NCI-H82 treated with DMSO at 0.1 percent for 48 hours (cell line): Measurements from ENCODE around the gene NUP54.

Source experiments
- DNase-seq: peaks from one replicate; lab custom pipeline; 2025; ENCODE audit not compliant: unreplicated experiment; lab: John Stamatoyannopoulos, UW

NUP54 gene, protein sequence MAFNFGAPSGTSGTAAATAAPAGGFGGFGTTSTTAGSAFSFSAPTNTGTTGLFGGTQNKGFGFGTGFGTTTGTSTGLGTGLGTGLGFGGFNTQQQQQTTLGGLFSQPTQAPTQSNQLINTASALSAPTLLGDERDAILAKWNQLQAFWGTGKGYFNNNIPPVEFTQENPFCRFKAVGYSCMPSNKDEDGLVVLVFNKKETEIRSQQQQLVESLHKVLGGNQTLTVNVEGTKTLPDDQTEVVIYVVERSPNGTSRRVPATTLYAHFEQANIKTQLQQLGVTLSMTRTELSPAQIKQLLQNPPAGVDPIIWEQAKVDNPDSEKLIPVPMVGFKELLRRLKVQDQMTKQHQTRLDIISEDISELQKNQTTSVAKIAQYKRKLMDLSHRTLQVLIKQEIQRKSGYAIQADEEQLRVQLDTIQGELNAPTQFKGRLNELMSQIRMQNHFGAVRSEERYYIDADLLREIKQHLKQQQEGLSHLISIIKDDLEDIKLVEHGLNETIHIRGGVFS

DNA sequence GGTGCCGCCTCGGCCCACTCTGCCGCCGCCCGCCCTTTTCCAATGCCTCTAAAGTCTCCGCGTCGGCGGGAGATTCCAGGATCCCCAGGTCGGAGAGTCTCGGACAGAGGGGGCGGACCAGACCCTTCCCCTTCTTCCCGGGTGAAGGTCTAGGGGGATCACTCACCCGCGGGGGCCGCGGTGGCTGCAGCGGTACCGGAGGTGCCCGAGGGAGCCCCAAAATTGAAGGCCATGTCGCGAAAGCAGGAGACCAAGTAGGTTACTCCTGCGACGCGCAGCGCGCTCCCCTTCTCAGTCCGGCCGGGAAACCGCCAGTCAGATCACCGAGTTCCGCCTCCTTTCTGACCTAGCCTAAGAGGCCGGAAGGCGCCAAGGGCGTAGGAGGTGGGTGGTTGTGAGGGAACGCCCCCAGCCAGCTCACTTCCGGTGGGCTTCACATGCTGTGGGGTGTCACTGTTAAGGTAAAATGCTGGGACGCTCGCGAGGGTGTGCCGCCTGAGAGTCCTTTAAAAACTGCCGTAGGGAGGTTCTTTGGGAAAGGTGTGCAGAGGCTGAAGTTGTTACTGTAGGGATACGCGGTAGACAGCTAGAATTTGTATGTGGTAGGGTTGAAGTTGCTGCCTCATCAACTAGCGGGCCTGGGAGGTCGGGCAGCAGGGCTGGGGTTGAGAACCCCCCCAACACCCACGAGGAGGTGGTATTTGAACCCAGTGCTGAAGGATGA lies at the start of gene NUP54:
TSS of gene NUP54 (minus strand) at position 256 of the 724 bp plus-strand sequence. CDS start at position 233, 23 bp downstream.
- DNase-seq: peak; percentile 79

DNA sequence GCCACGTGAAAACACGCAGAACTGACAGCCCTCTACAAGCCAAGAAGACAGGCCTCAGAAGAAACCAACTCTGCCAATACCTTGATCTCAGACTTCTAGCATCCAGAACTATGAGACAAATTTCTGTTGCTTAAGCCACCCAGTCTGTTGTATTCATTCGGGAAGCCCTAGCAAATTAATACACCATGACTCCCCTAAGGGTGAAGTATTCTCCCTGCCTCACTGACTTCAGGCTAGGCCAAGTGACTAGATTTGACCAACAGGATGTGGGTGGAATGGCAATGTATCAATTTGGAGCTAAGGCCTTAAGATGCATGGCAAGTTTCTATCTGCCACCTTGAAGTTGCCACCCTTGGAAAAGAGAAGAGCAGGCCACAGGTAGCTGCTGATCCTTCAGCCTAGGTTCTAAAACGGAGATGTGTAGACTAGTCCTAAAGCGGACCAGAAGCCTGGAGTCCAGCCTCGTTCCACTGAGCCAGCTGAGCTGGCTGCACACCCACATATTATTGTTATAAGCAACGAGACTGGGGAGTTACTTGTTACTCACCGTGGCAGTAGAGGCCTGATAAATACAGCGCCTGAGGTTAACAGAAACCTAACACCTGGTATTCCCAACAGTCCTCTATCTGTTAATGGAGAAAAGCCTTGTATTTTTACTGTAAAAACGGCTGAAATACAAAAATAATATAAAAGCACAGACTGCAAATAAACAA lies 49.0 kb upstream of the NUP54 start:
- no peak for DNase-seq

DNA sequence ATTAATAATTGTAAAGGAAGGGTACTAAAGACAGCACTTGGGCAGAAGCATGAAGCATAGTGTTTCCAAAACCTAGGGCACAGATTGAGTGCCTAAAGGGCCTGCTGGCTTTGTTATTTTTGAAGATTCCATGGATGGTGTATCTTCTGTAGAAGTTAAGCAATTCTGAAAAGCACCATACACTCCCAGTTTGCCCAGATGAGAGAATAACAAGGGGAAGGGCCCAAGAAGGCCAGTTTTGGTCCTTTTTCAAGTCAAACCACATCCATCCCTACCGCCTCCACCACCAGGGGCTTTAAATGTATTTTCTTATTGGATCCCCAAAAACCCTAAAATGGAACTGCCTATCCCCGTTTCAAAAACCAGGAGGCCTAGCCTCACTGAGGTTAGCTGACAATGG lies 48.2 kb upstream of the NUP54 start:
- DNase-seq: no peak

DNA sequence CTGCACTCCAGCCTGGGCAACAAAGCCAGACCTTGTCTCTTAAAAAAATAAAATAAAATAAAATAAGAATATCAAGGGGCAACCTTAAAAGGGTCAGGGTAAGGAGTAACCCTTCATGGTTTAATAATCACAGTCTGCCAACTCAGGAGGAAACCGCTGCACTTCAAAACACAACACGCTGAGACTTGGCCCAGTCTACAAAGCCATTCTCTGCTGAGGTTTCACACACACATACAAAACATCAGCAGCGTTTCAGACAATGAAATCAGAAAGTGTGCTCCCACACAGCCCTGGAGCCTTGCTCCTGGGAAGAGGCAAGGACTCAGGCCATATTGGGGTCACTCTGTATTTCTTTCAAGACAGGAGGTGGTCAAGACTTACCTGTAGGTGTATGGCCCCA lies 47.1 kb upstream of the NUP54 start:
- no peak for DNase-seq

DNA sequence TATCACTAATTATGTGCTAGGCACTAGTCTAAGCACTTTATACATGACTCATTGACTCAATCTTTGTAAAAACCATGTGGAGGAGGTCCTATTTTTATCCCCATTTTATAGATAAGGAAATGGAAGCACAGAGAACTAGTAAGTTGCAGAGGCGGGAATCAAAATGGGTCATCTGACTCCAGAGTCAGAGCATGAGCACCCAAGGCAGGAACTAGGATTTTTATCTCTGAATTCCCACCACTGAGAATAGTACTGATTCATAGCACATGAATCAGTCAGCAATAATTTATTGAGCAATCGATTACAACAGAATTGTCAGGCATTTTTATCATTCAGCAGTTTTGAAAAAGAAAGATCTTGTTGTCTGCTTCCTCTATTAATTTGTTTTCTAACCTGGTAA lies 46.1 kb upstream of the NUP54 start:
- no peak for DNase-seq

DNA sequence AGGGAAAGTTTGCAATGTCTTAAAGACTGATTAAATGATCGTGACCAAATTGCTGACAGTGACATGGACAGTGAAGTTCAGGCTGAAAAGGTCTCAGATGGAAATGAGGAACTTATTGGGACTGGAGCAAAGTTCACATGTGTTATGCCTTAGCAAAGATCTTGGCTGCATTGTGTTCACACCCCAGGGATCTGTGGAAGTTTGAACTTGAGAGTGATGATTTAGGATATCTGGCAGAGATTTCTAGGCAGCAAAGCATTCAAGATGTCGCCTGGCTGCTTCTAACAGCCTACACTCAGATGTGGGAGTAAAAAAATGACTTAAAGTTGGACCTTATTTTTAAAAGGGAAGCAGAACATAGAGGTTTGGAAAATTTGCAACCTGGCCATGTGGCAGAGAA lies 44.0 kb upstream of the NUP54 start:
- no peak for DNase-seq

DNA sequence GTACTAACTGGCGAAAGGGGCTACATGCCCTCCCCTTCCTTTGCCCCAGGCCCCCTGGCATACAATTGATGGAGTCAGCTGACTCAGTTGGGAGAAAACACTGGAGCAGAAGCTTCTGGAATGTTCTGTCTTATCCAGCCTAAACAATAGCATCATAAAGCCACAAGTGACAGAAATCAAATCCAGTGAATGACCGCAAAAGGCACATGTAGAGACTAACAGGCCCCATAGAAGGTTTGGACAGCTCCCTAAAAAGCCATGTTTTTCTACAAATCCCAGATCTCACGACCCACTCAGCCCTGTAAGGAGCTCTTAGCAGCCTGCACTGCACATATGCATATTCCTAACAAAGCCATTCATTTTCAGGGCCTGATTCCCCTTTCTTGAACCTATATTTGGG lies 40.4 kb upstream of the NUP54 start:
- no peak for DNase-seq

DNA sequence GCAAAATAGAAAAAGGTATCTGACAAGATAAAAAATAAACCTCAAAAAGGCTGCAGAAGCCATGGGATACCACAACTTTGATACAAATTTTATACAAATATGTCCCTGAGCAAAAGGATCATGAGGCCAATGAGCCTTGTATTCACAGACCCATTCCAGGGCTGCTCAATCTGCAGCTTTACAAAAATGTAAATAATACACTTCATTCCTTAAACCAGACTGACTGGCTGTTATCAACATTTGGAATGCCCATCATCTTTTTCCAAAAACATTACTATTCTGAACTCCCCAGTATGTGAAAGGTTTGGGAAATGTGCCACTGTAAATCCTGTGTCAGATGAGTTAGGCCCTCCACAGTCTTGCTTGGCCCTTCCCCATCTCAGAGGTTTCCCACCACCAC lies 40.0 kb upstream of the NUP54 start:
- no peak for DNase-seq

DNA sequence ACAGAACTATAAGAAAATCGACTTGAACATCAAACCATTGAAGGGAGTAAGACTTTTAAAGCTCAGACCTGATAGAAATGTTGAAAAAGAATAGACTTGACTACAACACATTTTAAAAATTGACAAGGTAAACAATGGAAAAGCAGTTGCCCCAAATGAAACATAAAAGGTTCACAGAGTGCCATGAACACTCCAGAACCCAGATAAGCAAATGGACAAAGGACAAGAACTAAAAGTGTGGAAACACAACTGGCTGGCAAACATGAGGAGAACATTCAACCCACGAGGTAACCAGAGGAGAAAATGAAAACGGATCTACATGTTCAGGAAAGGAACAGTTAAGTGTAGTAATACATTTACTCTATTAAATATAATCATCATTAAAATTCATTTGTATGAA lies 39.0 kb upstream of the NUP54 start:
- DNase-seq: no peak

DNA sequence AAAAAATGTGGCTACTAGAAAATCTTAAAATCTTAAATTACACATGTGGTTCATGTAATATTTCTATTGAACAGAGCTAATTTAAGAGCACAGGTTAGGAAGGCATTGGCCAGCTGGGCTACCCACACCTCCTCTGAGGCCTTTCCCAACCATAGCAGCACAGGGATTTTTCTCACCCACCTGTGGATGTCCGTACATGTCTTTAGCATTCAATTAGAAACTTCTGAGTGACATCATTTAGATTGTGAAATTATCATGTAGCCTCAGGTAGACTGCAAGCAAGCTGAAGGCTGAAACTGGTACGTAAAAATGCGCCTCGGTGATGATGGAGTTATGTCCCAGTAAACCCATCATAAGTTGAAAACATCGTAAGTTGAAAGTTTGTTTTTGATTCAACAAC lies 34.3 kb upstream of the NUP54 start:
- DNase-seq: no peak

DNA sequence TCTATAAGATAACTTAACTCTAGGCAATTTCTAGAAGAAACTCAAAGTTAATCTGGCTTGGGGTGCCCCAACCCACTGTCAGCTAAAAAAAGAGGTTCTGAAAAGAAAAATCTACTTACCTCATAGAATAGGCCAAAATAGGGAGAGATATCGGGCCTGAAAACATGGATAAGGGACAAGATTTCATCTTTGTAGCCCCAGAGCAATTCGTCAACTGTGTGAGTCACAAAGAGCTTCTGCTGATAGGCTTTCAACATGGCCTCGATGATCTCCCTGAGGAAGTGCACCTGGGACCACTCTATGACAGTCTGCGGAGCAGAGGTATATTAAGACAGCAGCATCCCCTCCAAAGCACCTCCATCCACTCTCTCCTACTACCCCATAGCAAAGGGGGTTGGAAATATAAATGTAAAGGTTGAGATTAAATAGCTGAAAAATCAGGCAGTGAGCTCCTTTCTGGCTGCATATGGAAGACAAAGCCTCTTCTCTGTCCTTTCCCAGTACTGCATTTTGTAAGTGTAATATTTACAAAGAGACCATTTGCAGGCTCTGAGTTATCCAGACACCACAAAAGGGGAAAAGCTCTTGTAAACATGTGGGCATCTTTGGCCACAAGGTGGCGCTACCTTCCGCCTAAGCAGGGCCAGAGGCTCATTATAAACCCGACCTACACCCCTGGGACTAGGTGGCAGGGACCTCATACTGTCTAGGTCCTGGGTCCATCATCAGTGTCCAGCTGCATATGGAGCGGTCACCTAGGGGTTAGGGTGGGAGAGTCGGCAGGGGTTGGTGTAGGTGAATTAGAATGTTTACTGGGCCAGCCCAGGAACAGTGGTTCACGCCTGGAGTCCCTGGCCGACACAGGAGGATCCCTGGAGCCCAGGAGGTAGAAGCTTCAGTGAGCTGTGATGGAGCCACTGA lies 31.5 kb upstream of the NUP54 start:
- peak; percentile 38 for DNase-seq

DNA sequence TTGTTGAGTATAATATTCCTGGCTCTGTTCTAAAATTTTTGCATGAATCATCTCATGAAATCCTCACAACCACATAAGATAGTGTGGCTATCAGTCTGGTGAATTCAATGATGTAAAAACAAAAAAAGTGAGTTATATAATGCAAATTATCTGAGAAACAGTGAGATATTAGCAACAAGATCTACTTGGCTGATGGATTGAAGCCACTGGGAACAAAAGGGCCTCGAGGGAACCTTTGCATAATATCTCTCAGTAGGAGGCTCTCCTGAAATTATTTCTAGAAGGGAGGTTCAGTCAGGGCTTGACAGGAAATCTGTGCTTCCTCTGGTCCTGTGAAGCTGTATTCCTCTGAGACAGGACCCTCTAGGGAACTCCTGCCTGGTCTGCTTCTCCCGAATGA lies 30.1 kb upstream of the NUP54 start:
- DNase-seq: no peak

DNA sequence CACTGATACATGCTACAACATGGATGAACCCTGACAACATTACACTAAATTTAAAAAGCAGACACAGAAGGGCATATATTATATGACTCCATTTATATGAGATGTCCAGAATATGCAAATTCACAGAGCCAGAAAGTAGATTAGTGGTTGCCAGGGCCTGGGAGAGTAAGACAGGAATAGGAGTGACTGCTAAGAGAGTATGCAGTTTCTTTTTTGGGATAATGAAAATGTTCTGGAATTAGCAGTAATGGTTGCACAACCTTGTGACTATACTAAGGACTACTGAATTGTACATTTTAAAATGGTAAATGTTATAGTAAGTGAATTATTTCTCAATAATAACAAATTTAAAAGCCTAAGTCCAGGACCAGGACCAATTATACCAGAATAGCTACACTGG lies 29.5 kb upstream of the NUP54 start:
- DNase-seq: no peak

DNA sequence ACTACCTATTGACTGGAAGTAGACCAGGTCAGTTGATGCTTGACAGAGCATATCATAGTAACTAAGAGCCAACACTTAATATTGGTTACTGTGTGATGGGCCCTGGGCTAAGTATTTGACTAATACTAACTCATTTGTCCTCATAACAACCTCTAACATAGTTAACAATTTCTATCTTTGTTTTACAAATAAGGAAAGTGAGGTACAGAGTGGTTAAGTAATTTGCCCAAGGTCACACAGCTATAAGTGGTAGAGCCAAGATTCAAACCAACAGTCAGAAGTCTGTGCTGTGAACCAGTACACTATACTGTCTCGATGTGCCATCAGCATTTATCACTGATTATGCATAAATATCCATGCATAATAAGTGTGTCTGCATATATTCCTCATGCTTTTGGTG lies 27.1 kb upstream of the NUP54 start:
- no peak for DNase-seq

DNA sequence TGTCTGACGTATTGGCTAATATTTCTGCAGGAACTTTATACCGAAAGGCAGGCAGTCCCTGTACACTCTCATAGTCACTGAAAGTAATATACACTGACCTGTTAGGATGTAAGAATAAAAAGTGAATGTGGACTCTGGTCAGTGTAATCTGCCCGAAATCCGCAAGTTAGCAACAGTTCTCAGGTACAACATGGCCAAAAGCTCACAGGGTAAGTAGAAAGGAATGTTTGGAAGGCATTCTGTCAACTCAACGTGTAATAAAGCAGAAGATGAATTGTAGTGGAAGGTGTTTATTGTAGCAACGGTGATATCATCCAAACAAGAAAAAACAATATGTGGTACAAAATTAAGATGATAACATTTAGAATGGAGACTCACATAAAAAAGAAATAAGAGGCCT lies 26.0 kb upstream of the NUP54 start:
- DNase-seq: no peak

DNA sequence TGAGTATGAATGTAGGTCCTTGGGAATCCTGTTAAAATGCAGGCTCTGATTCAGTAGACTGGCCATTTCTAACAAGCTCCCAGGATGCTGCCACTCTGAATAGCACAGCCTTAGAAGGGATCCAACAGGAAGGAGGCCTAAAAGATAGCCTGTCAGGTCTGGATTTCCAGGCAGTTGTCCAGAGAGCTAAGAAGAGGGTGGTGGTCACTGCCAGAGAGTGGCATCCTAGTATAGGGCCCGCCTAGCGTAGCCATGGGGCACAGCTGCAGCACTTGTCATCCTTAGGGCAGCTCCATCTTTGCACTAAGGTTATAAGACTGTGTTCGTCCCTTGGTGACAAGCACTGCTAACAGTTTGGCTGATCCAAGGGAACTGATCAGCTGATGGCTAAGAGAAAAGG lies 20.5 kb upstream of the NUP54 start:
- DNase-seq: no peak

DNA sequence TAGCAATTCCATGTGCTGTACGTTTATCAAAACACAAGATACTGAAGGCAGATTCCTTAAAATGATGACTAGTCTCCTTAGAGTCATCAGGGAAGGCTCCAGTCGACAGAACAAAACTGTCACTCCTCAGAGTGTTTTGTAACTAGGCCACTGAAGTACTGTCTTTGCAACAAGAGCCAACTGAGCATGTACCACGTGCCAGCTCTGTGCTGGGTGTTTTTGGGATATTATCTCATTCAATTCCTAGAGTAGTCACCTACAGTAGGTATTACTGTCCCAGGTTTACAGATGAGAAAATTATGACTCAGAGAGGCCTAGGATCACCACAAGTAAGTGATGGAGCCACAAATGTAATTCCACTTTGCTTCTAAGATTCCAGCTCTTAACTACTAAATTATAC lies 18.3 kb upstream of the NUP54 start:
- DNase-seq: no peak

DNA sequence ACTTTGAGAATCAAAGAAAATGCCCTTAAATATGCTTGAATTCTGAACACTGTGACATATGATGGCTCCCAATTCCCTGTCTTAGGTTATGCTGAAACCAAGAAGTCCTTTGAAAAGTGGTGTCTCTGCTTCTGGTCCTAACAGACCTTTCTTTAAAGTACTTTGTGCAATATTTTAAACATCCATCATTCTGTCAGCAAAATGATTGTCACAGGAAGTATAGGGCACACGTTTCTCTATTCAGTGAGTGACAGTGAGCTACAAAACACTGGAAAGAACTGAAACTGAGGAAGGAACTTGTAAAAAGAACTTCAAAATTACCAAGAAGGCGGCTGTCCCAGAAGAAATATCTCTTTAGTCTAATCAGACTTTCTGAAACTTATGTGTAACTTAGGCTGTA lies 12.2 kb upstream of the NUP54 start:
- DNase-seq: no peak

DNA sequence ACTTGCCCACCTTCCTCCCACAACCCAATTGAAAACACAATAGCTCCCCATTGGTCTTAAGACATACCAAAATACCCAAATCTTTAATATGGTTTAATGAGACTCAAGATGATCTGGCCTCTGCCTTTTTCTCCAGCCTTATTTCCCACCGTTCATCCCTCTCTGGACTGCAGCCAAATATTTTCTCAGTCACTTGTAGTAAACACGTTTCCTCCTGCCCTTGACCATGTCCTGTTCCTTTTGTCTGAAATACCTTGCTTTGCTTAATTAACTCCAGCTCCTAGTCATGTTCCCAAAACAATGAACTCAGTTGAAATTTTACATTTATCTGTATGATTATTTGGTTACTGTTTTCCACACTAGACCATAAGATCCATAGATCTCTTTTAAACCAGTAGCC lies 8.4 kb upstream of the NUP54 start:
- DNase-seq: no peak

DNA sequence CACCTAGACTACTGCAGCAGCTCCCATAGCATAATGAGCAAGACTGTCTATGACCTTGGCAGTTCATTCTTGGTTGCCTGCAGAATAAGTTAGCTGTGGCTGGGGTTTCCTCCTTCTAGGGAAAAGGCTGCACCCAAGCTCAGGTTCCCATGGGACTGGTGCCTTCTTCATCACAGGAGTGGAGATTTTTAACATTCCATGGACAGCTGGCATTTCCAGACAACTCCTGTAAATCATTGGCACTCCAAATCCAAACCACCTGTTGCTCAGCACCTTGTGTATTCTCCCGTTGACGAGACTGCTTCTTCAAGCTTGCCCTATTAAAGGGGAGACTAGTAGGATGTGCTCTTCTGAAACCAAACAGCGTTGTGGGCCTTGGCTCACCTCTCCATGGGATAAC lies 7.8 kb upstream of the NUP54 start:
- DNase-seq: no peak

DNA sequence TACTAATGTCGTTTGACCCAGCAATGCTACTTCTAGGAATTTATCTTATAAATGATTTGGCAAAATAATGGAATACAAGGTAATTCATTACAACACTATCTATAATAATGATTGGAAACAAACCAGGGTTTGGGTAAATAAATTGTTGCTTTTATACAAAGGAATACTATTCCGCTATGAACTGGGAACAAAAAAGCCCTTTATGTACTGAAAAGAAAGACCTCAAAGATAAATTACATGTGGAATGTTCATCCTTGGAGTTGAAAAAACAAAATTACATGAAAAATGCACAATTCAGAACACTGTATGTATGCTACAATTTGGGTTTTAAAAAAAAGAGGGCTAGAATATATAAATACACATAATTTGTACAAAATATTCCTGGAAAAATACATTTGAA lies 5.2 kb upstream of the NUP54 start:
- no peak for DNase-seq
